ENCODE measurements around the gene ZNF524. TPM values are rescaled to one million over a fixed set of nuclear protein-coding genes. Genes with fewer than 3 reads are reported as not detected.

The ZNF524 gene
- polyA plus RNA-seq, 1 experiment: 2.6 TPM

- ChIA-PET CTCF (interaction anchor here (3.8 kb wide), 1 partner anchor 136 kb away, joined by 17 read pairs; no protein-coding TSS in a partner anchor), POLR2A (interaction anchor here (0.6 to 1.2 kb wide), 2 partner anchors 27 to 31 kb away, joined by 5 to 10 read pairs; no protein-coding TSS in a partner anchor)
- no peak for DNase-seq (ENCODE audit: low read depth, low spot score)
- H3K4me3 ChIP-seq (ENCODE audit: low read depth, low read length): no peak overlapping the region
- TF ChIP-seq CTCF (IDR thresholded peaks at IDR 0.05; ENCODE audit: low read depth, low read length): no peak
- H3K27ac ChIP-seq (ENCODE audit: low read depth, low read length): peak overlapping the region; percentile 88
- peaks cover 13% of the 10 kb centered on the region; the same call in 1 of the 2 replicates for H3K9me3 ChIP-seq (ENCODE audit: control insufficient read depth, insufficient read depth, low read length)
- no peaks in the 10 kb centered on the region for H3K27me3 ChIP-seq (ENCODE audit: control insufficient read depth, insufficient read depth, low read length)
Measured at GRCh38 chr19:55603581-55604292, 3.6 kb downstream of the ZNF524 start.

- ChIA-PET CTCF (interaction anchor here (0.7 to 3.8 kb wide), 12 partner anchors 15 to 187 kb away, joined by 3 to 29 read pairs (median 8); no protein-coding TSS in a partner anchor), POLR2A (interaction anchor here (0.6 to 1.2 kb wide), 7 partner anchors 21 to 120 kb away, joined by 3 to 5 read pairs (median 4); partner anchors contain the start of gene NAT14)
- Histone ChIP-seq H3K27me3 (ENCODE audit: control insufficient read depth, insufficient read depth, low read length) (no peaks in the 10 kb centered on the region), H3K27ac (ENCODE audit: low read depth, low read length) (peak overlapping the region; percentile 88), H3K4me3 (ENCODE audit: low read depth, low read length) (peak overlapping the region; percentile 73), H3K9me3 (ENCODE audit: control insufficient read depth, insufficient read depth, low read length) (peaks cover 18% of the 10 kb centered on the region)
- no peak for TF ChIP-seq CTCF (IDR thresholded peaks at IDR 0.05; ENCODE audit: low read depth, low read length)
- peak; percentile 94 for DNase-seq (ENCODE audit: low read depth, low spot score)
Measured at GRCh38 chr19:55605207-55605636, 5.1 kb downstream of the ZNF524 start.

DNA sequence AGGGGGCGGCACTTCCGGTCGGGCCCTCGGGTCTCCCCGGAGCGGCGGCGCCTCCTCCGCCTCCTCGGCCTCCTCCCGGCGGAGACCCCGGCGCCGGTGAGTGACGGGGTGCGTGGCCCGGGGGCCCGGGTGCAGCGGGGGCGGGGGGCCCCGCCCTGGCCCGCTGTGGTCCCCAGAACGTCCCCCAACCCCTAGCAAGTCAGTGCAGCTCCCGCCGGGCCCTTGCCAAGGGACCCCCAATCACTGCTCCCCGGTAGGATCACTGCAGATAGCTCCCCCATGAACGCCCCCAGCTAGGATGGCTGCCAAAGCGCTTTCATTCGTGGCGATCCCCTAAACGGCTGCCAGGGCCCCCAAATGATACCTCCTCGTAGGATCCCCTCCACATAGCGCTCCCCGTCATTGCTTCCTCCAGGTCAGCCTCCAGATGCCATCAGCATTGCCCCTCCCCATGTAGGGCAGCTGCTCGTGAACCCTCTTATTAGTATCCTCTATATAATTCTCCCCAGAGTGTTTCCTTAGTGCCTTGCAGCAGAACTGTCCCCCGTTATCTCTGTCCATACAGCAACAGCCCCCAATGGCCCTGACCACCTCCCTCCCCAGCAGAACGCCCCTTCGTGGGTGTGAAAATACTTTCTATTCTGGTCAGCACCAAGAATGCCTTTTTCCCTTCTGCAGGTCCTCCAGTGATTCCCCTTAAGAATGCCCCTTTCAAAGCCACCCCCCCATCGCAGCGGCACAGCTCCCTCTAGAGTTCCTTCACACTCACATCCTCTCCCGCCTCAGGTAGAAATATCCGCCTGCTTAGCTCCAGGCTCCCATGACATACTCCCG is 5.8 kb downstream of the ZNF524 start, which contains the start of gene ZNF865:
ZNF865 (plus strand) TSS at position 11 of the 834 bp plus-strand sequence. CDS start 7,972 bp downstream, outside the sequence.
- CTCF ChIA-PET: interaction anchor here (0.5 to 3.8 kb wide), 25 partner anchors 10 to 465 kb away, joined by 3 to 29 read pairs (median 5); partner anchors contain the start of gene ZNF784
- peak within 1 kb of the TSS; percentile 73 for H3K4me3 ChIP-seq (ENCODE audit: low read depth, low read length)
- peak; percentile 67 for DNase-seq (ENCODE audit: low read depth, low spot score)
- peak; percentile 92 for TF ChIP-seq CTCF (IDR thresholded peaks at IDR 0.05; ENCODE audit: low read depth, low read length)
- POLR2A ChIA-PET: interaction anchor here (0.9 to 1.2 kb wide), 4 partner anchors 19 to 144 kb away, joined by 3 to 4 read pairs (median 4); partner anchors contain the start of genes ISOC2 and ZNF784
- no peaks in the 10 kb centered on the region for H3K27me3 ChIP-seq (ENCODE audit: control insufficient read depth, insufficient read depth, low read length)
- peaks cover 18% of the 10 kb centered on the region for H3K9me3 ChIP-seq (ENCODE audit: control insufficient read depth, insufficient read depth, low read length)
- H3K27ac ChIP-seq (ENCODE audit: low read depth, low read length): peak within 1 kb of the TSS; percentile 89

DNA sequence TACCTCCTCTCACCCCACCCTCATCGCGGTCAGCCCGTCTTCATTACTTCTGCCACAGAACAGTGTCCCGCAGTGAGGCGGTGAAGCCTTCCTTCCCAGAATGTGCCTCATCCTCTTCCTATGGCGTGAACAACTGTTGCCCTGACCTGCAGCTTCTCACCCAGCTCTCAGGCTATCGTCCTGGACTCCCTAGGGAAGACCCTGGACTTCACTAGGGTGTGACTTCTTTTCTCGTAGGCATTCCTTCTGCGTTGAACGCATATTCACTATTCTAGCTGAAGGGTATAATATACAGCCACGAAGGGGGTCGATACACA is 6.3 kb downstream of the ZNF524 start:
- no peak for DNase-seq (ENCODE audit: low read depth, low spot score)
- Histone ChIP-seq H3K4me3 (ENCODE audit: low read depth, low read length) (peak overlapping the region; percentile 73), H3K27ac (ENCODE audit: low read depth, low read length) (no peak overlapping the region), H3K9me3 (ENCODE audit: control insufficient read depth, insufficient read depth, low read length) (peaks cover 18% of the 10 kb centered on the region), H3K27me3 (ENCODE audit: control insufficient read depth, insufficient read depth, low read length) (no peaks in the 10 kb centered on the region)
- CTCF ChIA-PET: interaction anchor here (0.5 to 3.8 kb wide), 25 partner anchors 9 to 466 kb away, joined by 3 to 29 read pairs (median 5); partner anchors contain the start of gene ZNF784
- POLR2A ChIA-PET: interaction anchor here (1.0 to 1.2 kb wide), 3 partner anchors 18 to 145 kb away, joined by 3 to 4 read pairs (median 4); partner anchors contain the start of genes ISOC2 and ZNF784
- no peak for TF ChIP-seq CTCF (IDR thresholded peaks at IDR 0.05; ENCODE audit: low read depth, low read length)

Data from AG04450 (cell line).